GM12892 (cell line): ENCODE data around the gene KLRC1.

Experiments used
- POLR2A ChIP-seq: IDR thresholded peaks from 2 replicates; pipeline ENCODE4 v1.6.1; 2011; ENCODE audit warnings: low read depth, low read length, control low read depth
- POLR2AphosphoS5 ChIP-seq: IDR thresholded peaks from 2 replicates; pipeline ENCODE4 v1.6.1; 2011; ENCODE audit warnings: low read depth, low read length, control low read depth
- TAF1 ChIP-seq: IDR thresholded peaks from 2 replicates; pipeline ENCODE4 v1.6.1; 2011; ENCODE audit warnings: low read depth, mild to moderate bottlenecking, control low read depth, low read length, borderline replicate concordance

GRCh38 chr12:10497602-10498001, 44.4 kb upstream of the KLRC1 start:
- no peak for TF ChIP-seq POLR2A
- no peak for TF ChIP-seq TAF1
- TF ChIP-seq POLR2AphosphoS5, result no peak
